VCaP (cell line): ENCODE measurements around the gene TENM4.

Experiments used
- H3K27ac ChIP-seq: fragments of 450-650 bp; 2 replicates; pipeline ENCODE4 v1.5.1; 2017
- CTCF ChIP-seq: fragments of 450-650 bp; conservative IDR thresholded peaks from 2 replicates; pipeline ENCODE4 v1.5.1; 2017; ENCODE audit warnings: mild to moderate bottlenecking, moderate library complexity

TENM4 gene

GRCh38 chr11:79390923-79391322 is 49.9 kb downstream of the TENM4 start:
- H3K27ac ChIP-seq: no peak overlapping the region
- no peak for TF ChIP-seq CTCF

DNA sequence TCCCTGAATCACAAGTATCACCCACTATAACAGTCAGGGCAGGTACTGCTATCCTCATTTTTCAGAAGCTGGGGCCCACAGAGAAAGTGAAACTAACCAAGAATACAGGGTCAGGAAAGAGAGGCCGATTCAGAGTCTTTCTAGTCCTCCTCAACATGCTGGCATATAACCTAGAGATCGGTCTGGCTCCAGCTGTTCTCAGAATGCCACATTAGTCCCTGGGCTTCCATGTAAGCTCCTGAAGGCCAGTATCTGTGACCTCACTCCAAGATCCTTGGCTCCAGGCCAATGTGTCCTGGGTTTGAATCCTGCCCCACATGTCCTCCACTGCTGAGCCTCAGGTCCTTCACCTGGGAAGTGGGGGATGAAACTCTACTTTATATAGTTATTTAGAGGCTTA is 50.4 kb downstream of the TENM4 start:
- TF ChIP-seq CTCF: no peak
- H3K27ac ChIP-seq: no peak overlapping the region

- TF ChIP-seq CTCF: no peak
- no peak overlapping the region for H3K27ac ChIP-seq
Measured at GRCh38 chr11:79388201-79388600, 52.6 kb downstream of the TENM4 start.

DNA sequence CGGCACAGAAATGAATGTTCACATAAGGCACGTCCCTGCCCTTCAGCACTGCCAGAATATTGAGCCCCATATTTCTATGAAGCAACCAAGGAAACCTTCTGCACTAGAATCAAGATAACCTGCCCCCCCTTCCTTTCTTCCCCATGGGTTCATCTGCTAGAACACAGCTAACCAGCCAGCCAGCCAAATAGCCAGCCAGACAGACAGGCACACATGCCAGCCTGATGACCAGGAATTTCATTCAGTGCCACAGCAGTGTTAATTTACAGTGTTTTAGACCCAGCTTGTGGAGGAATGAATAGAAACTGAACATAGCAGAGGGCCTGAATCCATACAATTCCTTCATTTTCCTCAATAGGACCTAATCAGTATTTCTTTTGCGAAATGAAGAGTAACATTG is 57.0 kb downstream of the TENM4 start:
- no peak overlapping the region for H3K27ac ChIP-seq
- TF ChIP-seq CTCF: no peak

- no peak for TF ChIP-seq CTCF
- no peak overlapping the region for H3K27ac ChIP-seq
Measured at GRCh38 chr11:79382301-79383050, 58.4 kb downstream of the TENM4 start.

DNA sequence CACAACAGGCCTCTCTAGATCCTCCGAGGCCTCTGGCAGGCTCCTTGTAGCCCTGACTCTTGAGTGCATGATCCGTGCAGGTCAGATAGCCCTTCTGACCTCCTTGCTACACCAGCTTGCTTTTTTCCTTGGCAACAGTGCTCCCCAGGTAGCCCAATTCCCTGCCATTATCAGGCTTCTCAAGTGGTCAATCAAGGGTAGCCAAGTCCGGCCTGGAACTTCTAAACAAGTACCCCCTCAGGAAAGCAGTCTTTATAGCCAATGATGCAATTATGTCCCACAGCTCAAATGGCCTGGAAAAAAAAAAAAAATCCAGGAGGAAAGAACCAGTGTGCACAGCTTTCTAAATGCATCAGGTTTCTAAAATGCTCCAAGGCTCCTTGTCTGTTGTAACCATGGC is 59.8 kb downstream of the TENM4 start:
- H3K27ac ChIP-seq: no peak overlapping the region
- no peak for TF ChIP-seq CTCF

- TF ChIP-seq CTCF: no peak
- H3K27ac ChIP-seq: no peak overlapping the region
Measured at GRCh38 chr11:79377406-79377805, 63.4 kb downstream of the TENM4 start.
